Left ventricle myocardium inferior (tissue), 1 donor: ENCODE results near the gene LIMCH1. TPM values are rescaled to one million over a fixed set of nuclear protein-coding genes. Genes with fewer than 3 reads are reported as not detected.
"Not testable (repeated sequence)": the region's sequence is repeated elsewhere in the genome, so short reads cannot be mapped to it uniquely, and the experiment has no call there.

Experiments
- DNase-seq: peaks from one replicate; pipeline ENCODE4 v3.0.0-alpha.2; 2020
- H3K27ac ChIP-seq: fragments of 200-600 bp; replicated peaks from 2 replicates; pipeline ENCODE4 v1.8.0; 2021
- H3K27me3 ChIP-seq: fragments of 200-600 bp; 2 replicates; pipeline ENCODE4 v1.8.0; 2021; ENCODE audit warnings: low read depth
- H3K36me3 ChIP-seq: fragments of 200-600 bp; 2 replicates; pipeline ENCODE4 v1.8.0; 2021
- H3K4me1 ChIP-seq: fragments of 200-600 bp; 2 replicates; pipeline ENCODE4 v1.8.0; 2021
- H3K4me3 ChIP-seq: fragments of 200-600 bp; 2 replicates; pipeline ENCODE4 v1.8.0; 2021; ENCODE audit warnings: mild to moderate bottlenecking, moderate library complexity
- H3K9me3 ChIP-seq: fragments of 200-600 bp; replicated peaks from 2 replicates; pipeline ENCODE4 v1.8.0; 2021
- intact Hi-C: fragments of 100-400 bp; cut with micrococcal nuclease; formaldehyde crosslinking; loops from one replicate; pipeline ENCODE4 v1.11.0; 2022
- total RNA-seq: library from RNA; stranded (reverse); fragmentation: NEBNext Ultra II Directional; extraction: Animal tissue kit (Norgen Biotek cat#: 25700); gene quantifications from one replicate; pipeline ENCODE4 v1.2.1, GENCODE V29; 2021
- TF ChIP-seq, protein P1 (sequence below): fragments of 200-600 bp; IDR thresholded peaks from 2 replicates; pipeline ENCODE4 v1.8.0; 2021; ENCODE audit warnings: antibody characterized with exemption, mild to moderate bottlenecking, borderline replicate concordance
- donor health status: DM: no; HTN: yes; CAD: no; lungs with severe emphysema.

LIMCH1 gene
- total RNA-seq, 1 donor from 2014 or later, result 382 TPM

- Histone ChIP-seq H3K27me3 (peaks cover 96% of the 10 kb centered on the region), H3K9me3 (no peaks in the 10 kb centered on the region), H3K27ac (no peak overlapping the region), H3K4me3 (no peak overlapping the region), H3K36me3 (no peaks in the 10 kb centered on the region), H3K4me1 (no peaks in the 10 kb centered on the region)
- TF ChIP-seq, protein P1, sequence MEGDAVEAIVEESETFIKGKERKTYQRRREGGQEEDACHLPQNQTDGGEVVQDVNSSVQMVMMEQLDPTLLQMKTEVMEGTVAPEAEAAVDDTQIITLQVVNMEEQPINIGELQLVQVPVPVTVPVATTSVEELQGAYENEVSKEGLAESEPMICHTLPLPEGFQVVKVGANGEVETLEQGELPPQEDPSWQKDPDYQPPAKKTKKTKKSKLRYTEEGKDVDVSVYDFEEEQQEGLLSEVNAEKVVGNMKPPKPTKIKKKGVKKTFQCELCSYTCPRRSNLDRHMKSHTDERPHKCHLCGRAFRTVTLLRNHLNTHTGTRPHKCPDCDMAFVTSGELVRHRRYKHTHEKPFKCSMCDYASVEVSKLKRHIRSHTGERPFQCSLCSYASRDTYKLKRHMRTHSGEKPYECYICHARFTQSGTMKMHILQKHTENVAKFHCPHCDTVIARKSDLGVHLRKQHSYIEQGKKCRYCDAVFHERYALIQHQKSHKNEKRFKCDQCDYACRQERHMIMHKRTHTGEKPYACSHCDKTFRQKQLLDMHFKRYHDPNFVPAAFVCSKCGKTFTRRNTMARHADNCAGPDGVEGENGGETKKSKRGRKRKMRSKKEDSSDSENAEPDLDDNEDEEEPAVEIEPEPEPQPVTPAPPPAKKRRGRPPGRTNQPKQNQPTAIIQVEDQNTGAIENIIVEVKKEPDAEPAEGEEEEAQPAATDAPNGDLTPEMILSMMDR, result no peak
- intact Hi-C loops, result no loop called here
- DNase-seq, result no peak
Observed at GRCh38 chr4:41731569-41732126, 193.7 kb downstream of the LIMCH1 start.

- Histone ChIP-seq H3K4me3 (no peak overlapping the region), H3K9me3 (no peaks in the 10 kb centered on the region), H3K27ac (no peak overlapping the region), H3K4me1 (no peaks in the 10 kb centered on the region), H3K36me3 (no peaks in the 10 kb centered on the region), H3K27me3 (peaks cover 96% of the 10 kb centered on the region)
- intact Hi-C loops, result no loop called here
- TF ChIP-seq, protein P1, result no peak
- no peak for DNase-seq
Observed at GRCh38 chr4:41734371-41734770, 196.4 kb downstream of the LIMCH1 start.

- intact Hi-C loops, DNase-seq, H3K9me3 ChIP-seq, H3K36me3 ChIP-seq, H3K4me1 ChIP-seq, H3K27ac ChIP-seq, H3K4me3 ChIP-seq: not testable (repeated sequence)
- peaks cover 99% of the 10 kb centered on the region for H3K27me3 ChIP-seq
Observed at GRCh38 chr4:41737491-41737890, 199.5 kb downstream of the LIMCH1 start.

GRCh38 chr4:41741354-41741753 lies 203.4 kb downstream of the LIMCH1 start:
- Histone ChIP-seq H3K4me1 (peaks cover 4% of the 10 kb centered on the region), H3K9me3 (no peaks in the 10 kb centered on the region), H3K4me3 (no peak overlapping the region), H3K36me3 (no peaks in the 10 kb centered on the region), H3K27me3 (peaks cover 100% of the 10 kb centered on the region), H3K27ac (no peak overlapping the region)
- TF ChIP-seq, protein P1, result no peak
- intact Hi-C loops, result no loop called here
- DNase-seq, result no peak

GRCh38 chr4:41744572-41745291 lies 206.8 kb downstream of the LIMCH1 start:
- no peaks in the 10 kb centered on the region for H3K9me3 ChIP-seq
- H3K27me3 ChIP-seq, result peaks cover 100% of the 10 kb centered on the region
- H3K4me1 ChIP-seq, result peaks cover 17% of the 10 kb centered on the region
- no peak overlapping the region for H3K27ac ChIP-seq
- H3K36me3 ChIP-seq, result no peaks in the 10 kb centered on the region
- no peak for DNase-seq
- TF ChIP-seq, protein P1, result no peak
- intact Hi-C loops, result no loop called here
- no peak overlapping the region for H3K4me3 ChIP-seq
